ENCODE results near the gene TNFRSF1A.

Gene TNFRSF1A

DNA sequence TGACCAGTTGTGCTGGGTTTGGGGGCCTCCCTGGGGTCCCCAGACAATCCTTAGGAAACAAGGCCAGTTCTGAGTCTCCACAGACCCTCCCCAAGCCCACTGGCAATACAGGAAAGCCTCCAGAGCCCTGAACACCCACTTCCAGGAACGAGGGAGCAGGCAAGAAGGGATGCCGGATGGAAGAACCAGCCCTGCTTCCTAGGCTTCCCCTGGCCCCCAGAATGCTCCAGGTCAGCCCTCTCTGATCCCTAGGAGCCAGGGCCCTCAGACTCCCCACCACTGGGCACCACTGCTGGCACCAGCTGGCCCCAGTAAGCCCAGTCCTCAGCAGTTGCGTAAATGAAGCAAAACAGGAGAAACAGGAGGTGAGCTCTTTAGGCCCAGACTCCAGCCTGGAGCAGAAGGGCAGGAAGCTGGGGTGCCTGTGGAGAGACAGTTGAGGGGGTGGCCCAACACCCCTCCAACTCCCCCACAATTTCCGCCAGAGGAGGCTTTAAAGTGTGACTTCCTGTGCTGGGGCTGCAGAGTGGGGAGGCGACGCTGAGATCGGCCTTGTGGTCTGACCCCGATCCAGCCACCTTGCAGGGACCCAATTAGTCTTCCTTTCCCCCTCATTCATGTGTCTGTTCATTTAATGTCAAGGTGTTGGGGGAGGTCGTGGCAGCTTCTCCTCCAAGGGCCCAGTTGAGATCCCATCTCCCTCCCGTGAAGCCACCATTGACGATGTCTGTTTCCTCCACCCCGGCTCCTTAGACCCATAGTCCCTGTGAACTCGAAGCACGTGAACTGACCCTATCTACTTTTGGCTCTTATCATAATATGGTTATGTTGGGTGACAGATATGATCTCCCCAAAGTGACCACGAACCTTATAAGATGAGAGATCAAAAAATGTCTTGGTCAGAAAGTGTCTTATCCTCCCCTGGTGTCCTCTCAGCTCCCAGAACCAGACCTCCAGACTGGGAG, 4.7 kb downstream of the TNFRSF1A start:
- DNase-seq, result peak; percentile 81

GRCh38 chr12:6336079-6336888, 5.6 kb downstream of the TNFRSF1A start:
- DNase-seq, result peak; percentile 100

- DNase-seq, result peak; percentile 96
These were observed 6.3 kb downstream of the TNFRSF1A start for GRCh38 chr12:6335451-6336078.

DNA sequence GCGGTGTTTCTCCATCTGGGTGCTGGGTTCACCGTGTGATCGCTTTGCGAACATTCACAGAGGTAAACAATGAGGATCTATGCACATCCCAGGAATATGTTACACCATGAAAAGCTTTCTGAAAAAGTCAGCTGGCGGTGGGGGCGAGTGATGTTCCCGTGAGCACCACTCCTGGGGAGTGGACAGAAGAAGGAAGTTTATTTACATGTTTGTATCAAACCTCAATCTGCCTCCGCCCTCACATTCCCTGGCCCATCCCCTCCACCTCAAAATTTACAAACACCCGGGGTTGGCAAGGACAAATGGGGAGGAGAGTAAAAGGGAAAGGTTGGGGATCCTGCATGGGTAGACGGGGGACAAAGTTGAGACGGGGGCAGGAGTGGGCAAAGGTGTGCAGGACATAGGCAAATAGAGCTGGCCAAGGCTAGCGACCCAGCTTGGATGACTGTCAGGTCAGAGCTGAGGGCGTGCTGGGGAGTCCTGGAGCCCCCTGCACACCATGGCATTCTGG, 6.9 kb downstream of the TNFRSF1A start:
- DNase-seq, result no peak

- DNase-seq, result no peak
These were observed 7.5 kb downstream of the TNFRSF1A start for GRCh38 chr12:6334359-6334758.

DNA sequence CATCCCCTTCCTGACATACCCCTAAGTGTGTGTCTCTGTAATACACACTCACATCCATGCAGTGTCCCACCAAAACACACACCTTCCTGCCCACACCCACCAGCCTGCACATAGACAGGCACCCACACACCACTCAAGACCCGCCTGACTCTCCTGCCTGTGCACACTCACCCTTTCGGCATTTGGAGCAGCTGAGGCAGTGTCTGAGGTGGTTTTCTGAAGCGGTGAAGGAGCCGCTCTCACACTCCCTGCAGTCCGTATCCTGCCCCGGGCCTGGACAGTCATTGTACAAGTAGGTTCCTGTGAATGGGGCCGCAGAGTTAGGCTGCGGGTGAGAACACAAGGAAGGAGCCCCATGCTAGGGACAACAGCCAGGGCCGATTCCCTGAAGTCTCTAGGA, 8.3 kb downstream of the TNFRSF1A start:
- DNase-seq, result no peak

- DNase-seq, result no peak
These were observed 8.8 kb downstream of the TNFRSF1A start for GRCh38 chr12:6333029-6333428.

DNA sequence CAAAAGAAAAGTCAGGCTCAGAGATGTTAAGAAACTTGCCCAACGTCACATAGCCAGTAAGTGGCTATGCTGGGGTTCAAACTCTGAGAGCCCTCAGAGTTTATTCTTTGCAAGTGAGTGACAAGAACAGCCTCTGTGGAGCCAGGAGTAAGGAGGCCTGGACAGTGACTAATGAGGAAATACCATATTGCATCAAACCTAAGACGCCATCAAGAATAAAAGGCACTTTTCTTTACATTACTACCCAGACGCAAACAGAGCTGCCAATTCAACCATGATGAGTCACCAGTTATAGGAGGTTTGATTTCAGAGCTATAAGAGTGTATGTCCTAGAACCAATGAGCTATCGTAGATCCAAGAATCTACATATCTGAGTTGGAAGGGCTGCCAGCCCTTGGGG, 9.4 kb downstream of the TNFRSF1A start:
- peak; percentile 73 for DNase-seq

GRCh38 chr12:6330999-6331714, 10.7 kb downstream of the TNFRSF1A start:
- no peak for DNase-seq

DNA sequence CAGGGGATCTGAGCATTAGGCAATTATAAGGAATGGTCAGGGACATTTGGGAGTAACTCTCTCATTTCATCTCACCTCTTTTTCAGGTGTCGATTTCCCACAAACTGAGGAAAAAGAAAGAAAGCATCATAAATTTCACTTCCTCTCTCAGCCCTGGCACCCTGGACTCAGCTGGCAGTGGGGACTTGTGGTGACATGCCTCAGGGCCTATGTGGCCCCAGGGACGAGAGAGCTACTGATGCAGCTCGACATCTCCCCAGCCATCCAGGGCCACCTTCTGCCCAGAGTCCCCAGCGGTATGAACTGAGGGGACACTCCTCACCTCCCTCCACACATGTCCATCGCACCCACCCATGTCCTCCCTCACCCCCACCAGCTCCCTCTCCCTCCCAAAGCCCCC, 11.7 kb downstream of the TNFRSF1A start:
- no peak for DNase-seq

DNA sequence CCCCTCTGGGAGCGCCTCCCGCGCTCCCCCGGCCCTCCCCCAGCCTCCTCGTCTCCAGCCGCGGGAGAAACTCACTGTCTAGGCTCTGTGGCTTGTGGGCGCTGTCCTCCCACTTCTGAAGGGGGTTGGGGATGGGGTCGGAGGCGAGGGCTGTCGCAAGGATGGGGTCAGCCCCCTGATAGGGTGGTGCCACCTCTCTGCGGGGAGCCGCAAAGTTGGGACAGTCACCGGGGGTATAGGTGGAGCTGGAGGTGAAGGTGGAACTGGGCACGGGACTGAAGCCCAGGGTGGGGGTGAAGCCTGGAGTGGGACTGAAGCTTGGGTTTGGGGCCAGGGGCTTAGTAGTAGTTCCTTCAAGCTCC, 12.2 kb downstream of the TNFRSF1A start:
- no peak for DNase-seq

DNA sequence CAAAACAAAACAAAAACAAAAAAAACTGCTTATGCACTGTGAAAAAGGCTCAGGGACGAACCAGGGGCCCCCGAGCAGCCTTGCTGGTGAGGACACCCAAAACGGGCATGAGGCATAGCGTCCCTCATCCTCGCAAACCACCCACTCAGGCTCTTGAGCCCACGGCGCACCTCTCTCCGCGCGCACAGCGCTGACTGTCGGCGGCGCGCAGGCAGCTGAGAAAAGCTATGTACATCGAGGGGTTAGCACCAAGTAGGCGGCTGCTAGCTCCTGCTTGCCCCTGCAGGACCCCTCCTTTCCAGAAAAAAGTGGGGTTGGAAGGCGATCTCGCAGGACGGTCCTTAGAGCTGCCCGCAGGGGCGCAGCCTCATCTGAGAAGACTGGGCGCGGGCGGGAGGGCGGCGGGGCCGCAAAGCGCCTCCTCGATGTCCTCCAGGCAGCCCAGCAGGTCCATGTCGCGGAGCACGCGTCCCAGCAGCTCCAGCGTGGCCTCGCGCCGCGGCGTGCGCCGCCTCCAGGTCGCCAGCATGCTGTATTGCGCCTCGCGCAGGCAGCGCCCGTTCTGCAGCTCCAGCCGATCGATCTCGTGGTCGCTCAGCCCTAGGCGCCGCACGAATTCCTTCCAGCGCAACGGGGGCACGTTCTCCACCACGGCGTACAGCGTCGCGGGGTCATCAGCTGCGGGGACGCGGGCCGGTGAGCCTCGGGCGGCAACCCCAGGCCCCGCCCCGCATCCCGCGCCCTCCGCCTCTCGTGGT, 12.8 kb downstream of the TNFRSF1A start:
- DNase-seq, result no peak

GRCh38 chr12:6328045-6328779, 13.7 kb downstream of the TNFRSF1A start:
- DNase-seq, result no peak

DNA sequence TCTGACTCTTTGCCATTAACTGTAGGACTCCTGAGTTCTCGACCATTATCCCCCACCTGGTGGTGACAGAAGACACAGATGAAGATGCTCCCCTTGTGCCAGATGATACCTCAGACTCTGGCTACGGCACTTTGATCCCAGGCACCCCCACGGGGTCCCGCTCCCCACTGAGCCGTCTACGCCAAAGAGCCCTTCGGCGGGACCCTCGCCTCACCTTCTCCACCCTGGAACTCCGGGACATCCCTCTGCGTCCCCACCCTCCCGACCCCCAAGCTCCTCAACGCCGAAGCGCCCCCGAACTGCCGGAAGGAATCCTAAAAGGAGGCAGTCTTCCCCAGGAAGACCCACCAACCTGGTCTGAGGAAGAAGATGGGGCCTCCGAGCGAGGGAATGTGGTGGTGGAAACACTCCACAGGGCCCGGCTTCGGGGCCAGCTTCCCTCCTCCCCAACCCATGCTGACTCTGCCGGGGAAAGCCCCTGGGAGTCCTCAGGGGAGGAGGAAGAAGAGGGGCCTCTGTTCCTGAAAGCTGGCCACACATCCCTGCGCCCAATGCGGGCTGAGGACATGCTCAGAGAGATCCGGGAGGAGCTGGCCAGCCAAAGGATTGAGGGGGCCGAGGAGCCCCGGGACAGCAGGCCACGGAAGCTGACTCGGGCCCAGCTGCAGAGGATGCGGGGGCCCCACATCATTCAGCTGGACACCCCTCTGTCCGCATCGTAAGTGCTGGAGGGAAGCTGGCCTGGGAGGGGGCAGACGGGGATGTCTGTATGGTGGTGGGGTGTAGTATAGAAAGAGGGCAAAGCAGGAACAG, 14.4 kb downstream of the TNFRSF1A start:
- no peak for DNase-seq

DNA sequence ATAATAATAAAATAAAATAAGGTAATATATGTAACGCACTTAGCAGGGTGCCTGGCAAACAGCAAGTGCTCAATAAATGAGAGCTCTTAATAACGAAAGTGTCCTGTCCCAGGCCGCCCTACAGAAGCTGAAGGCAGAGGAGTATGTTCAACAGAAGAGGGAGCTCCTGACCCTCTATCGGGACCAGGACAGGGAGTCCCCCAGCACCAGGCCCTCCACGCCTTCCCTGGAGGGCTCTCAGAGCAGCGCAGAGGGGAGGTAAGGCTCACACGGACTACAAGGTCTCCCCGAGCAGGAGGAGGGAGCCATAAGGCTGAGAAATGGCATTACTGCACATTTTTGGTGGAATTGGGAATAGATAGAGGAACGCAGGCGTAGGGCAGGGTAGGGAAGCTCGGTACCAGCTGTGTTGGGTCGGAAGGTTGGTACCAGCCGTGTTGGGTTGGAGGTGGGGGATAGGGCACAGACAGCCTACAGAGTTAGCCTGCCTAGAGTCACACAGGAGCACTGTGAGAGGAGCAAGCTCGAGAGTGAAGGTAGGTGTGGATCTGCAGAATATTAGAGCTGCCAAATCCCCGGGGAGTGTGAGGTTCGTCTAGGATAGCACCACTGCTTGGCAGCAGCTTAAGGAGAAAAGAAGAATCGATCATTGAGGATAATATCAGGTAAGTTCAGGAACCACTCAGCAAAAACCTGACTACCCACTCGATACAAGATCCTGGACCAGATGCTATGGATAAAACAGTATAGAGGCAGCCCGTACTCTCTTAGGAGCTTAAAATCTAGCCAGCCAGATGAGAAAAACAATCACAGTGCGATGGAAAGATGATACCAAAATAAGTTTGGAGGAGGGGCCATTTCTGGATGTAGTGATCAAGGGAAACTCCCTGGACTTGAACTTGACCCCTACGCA, 15.3 kb downstream of the TNFRSF1A start:
- peak; percentile 59 for DNase-seq

DNA sequence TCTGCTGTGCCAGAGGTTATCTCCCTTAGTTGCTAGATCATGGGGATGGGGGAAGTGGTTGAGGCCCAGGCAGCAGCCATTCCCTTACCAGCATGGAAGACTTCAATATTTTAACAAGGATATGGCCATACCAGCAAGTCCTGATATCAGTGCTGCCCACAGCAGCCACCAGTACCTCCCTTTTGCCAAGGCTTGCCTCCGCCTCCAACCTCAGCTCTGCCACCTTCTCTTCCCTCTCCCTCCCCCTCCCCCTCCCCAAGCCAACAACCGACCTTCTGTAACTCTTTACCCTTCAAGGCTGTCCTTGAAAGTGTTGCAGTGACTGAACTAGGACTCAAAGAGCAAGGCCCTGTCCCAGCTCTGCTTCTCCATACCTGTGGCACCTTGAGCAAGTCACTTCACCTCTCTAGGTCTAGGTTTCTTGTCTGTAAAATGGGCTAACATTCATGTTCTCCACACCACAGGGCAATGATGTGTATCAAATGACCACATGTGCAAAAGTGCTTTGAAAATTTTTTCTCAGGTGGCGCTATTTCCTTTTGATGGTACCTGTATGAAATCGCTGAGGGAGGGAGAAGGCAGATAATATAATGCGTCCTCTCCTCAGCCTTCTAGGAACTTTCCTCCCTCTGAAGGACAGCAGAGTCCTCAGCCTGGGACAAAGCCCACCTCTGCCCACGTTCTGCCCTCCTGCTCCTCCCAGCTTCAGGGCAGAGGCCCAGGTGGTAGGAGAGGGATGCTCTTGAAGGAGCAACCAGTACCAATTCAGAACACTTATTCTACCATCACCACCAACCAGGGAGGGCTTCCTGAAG, 16.7 kb downstream of the TNFRSF1A start:
- DNase-seq, result no peak

DNA sequence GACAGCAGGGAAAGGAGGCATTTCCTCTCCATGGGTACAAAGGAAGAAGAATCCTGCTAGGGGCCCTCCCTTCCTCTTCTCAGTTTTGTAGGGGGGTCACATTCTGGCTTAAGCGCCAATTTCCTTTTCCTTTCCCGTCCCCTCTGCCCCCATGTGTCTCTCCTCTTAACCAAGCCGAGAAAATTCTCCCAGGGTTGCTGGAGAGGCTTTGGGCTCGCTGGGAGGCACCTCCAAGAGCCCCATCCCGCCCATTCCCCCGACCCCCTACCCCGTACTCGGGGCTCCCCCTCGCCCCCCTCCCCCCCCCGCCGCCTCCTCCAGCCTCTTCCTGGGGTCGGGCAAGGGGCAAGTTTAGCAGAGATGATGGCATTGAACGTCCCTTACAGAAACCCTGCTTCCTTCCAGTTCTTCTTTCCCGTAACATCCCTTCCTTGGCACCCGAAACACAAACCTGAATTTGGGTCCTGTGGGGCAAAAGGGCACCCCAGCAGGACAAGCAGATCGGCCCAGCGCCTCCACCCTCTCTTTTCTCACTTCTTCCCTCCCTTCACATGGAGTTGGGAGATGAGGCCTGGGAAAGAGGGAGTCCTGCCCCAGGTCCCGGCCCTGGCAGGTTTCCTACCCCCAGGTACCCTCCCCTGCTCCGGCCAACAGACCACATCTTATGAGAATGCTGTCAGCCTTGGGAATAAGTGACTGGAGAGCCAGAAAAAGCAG, 17.7 kb downstream of the TNFRSF1A start:
- no peak for DNase-seq

All from DMS53 (cell line).